Stimulated activated naive CD8-positive, alpha-beta T cell treated with anti-CD3 and anti-CD28 coated beads, Interleukin-15, Interleukin-2, amounts not matched to agents 100 ng/mL and 50 ng/mL, for 24 hours (primary cell): ENCODE results near the gene ARMH3.
A peak's percentile ranks its signal among the peaks of the same experiment; 100 is the strongest.

Source experiments
- H3K27ac Mint-ChIP-seq: one replicate; pipeline ENCODE4 v1.8.0; 2021; ENCODE audit warnings: mild to moderate bottlenecking, mixed read lengths
- H3K27me3 Mint-ChIP-seq: one replicate; pipeline ENCODE4 v1.8.0; 2021; ENCODE audit warnings: mixed read lengths
- H3K36me3 Mint-ChIP-seq: one replicate; pipeline ENCODE4 v1.8.0; 2021; ENCODE audit warnings: low read depth, mixed read lengths
- H3K4me1 Mint-ChIP-seq: one replicate; pipeline ENCODE4 v1.8.0; 2021; ENCODE audit warnings: low read depth, mixed read lengths
- H3K4me3 Mint-ChIP-seq: one replicate; pipeline ENCODE4 v1.8.0; 2021; ENCODE audit warnings: mild to moderate bottlenecking, mixed read lengths
- H3K9me3 Mint-ChIP-seq: one replicate; pipeline ENCODE4 v1.8.0; 2021; ENCODE audit warnings: mixed read lengths

The ARMH3 gene

DNA sequence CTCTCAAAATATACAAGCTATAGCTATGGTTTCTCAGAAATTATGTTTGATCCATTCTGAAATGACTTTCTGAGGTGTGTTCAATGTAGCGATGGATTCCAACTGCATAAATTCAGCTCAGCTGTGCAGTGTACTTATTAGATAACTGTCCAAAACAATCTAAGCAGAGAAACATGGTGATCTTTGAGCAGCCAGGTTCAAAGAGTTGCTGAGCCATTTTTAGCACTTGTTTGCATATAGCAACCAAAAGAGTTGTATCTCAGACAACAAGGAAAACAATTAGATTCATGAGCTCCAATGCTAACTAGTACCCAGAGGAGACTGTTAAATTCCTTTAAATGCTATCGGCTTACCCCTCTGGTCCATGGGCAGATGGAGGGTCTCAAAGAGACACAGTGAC is 196.4 kb downstream of the ARMH3 start:
- no peaks in the 10 kb centered on the region for H3K27me3 Mint-ChIP-seq
- H3K4me1 Mint-ChIP-seq: no peaks in the 10 kb centered on the region
- no peak overlapping the region for H3K4me3 Mint-ChIP-seq
- peaks cover 6% of the 10 kb centered on the region for H3K9me3 Mint-ChIP-seq
- no peak overlapping the region for H3K27ac Mint-ChIP-seq
- peaks cover 31% of the 10 kb centered on the region for H3K36me3 Mint-ChIP-seq

DNA sequence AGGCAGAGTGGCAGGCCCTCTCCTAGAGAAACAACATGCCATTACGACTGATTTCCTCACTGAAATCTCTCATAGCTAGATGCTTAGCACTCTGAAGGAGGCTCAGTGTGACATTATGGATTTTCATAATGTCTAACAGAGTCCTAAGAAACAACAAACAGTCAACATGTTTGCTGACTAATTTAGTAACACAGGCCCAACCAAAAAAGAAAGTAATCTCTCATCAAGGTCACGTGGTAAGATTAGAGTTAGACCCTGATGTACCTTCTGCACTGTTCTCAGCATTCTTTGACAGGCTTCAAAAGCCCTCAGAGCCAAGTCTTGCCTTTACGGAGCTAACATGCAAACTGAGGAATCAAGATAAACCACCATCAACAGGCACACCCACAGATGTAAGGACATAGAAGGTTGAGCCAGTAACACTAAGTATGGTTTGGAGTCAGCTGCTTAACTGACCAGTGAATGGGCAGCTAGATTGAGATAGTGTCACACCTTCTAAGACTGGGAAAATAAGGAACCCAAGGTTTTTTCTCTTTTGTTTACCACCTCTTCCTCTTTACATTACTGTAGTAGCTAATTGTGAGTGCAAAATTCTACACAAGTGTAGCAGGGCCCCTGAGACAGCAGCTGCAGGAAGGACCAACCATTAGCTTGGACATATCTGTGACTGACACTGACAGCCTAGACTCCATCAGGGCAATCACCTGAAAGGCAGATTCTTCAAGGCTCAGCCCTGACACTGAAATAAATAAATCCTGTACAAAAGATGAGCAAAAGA is 197.1 kb downstream of the ARMH3 start:
- no peak overlapping the region for H3K27ac Mint-ChIP-seq
- H3K4me1 Mint-ChIP-seq: no peaks in the 10 kb centered on the region
- peaks cover 6% of the 10 kb centered on the region for H3K9me3 Mint-ChIP-seq
- no peaks in the 10 kb centered on the region for H3K27me3 Mint-ChIP-seq
- H3K36me3 Mint-ChIP-seq: peaks cover 25% of the 10 kb centered on the region
- H3K4me3 Mint-ChIP-seq: no peak overlapping the region

GRCh38 chr10:101857802-101858476 is 198.0 kb downstream of the ARMH3 start:
- H3K9me3 Mint-ChIP-seq: peaks cover 6% of the 10 kb centered on the region
- H3K4me1 Mint-ChIP-seq: no peaks in the 10 kb centered on the region
- H3K27ac Mint-ChIP-seq: no peak overlapping the region
- peaks cover 24% of the 10 kb centered on the region for H3K36me3 Mint-ChIP-seq
- H3K4me3 Mint-ChIP-seq: no peak overlapping the region
- H3K27me3 Mint-ChIP-seq: no peaks in the 10 kb centered on the region

GRCh38 chr10:101856626-101857025 is 199.3 kb downstream of the ARMH3 start:
- Mint-ChIP-seq H3K9me3 (peaks cover 6% of the 10 kb centered on the region), H3K4me3 (no peak overlapping the region), H3K36me3 (peaks cover 17% of the 10 kb centered on the region), H3K4me1 (no peaks in the 10 kb centered on the region), H3K27me3 (no peaks in the 10 kb centered on the region), H3K27ac (no peak overlapping the region)

GRCh38 chr10:101851411-101852116 is 204.4 kb downstream of the ARMH3 start:
- no peaks in the 10 kb centered on the region for H3K27me3 Mint-ChIP-seq
- no peaks in the 10 kb centered on the region for H3K9me3 Mint-ChIP-seq
- H3K4me1 Mint-ChIP-seq: no peaks in the 10 kb centered on the region
- H3K4me3 Mint-ChIP-seq: no peak overlapping the region
- no peak overlapping the region for H3K27ac Mint-ChIP-seq
- peaks cover 7% of the 10 kb centered on the region for H3K36me3 Mint-ChIP-seq

DNA sequence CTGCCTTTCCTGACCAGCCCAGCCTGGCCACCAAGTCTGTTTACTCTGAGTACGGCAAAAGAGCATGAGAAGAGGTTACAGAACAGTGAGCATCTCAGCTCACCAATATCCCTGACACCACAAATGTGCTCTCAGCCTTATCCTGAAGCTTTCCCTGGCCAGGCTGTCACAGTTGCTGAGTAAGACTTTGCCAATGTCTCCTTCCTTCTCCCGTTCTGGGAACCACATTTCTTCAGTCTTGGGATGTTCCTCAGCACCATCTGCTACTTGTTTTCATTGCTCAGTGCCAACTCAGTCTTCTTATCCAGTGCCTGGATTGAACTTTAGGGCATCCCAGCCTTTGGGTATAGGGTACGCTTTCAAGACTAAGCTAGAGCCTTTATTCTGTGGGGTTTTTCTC is 205.2 kb downstream of the ARMH3 start:
- Mint-ChIP-seq H3K4me1 (no peaks in the 10 kb centered on the region), H3K36me3 (peaks cover 7% of the 10 kb centered on the region), H3K27me3 (no peaks in the 10 kb centered on the region), H3K4me3 (no peak overlapping the region), H3K9me3 (no peaks in the 10 kb centered on the region), H3K27ac (no peak overlapping the region)

DNA sequence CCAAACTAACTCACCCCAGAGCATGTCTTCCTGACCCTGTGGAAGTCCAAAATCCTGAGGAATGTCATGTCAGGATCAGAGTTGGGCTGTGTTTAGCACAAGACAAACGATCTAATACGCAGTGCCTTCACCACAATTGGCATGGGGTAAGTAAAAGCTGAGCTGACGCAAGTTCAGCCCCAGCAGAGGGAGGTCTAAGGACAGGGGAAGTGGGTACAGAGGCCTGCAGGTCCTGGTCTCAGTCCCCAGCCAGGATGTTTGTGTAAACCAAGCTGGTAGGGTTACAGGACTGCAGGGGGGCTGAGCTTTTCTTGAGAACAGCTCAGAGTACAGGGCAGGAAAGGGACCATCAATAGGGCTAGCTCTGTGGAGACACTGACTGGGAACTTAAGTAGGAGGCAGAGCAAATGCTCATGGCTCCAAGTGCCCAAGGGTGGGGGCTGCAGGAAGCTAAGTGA is 207.1 kb downstream of the ARMH3 start:
- Mint-ChIP-seq H3K36me3 (peaks cover 7% of the 10 kb centered on the region), H3K4me1 (peaks cover 6% of the 10 kb centered on the region), H3K4me3 (no peak overlapping the region), H3K27ac (no peak overlapping the region), H3K9me3 (no peaks in the 10 kb centered on the region), H3K27me3 (peaks cover 5% of the 10 kb centered on the region)

DNA sequence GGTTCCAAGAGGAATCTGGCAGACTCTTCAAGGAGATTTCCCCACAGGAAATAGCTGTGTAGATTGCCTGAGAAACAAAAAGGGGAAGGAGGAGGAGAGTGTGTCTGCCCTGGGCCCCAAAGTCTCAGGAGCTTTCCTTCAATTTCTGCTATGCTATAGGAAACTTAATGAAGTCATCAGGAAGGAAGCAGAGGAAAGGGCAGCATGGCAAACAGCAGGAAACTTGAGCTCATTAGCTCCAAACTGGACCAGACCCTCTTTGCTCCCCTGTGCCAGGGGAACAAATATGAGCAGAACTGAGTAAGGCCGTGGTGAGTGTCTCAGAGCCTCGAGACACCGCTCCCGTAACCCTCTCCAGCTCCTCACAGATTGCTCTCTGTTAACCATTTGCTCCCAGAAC is 207.6 kb downstream of the ARMH3 start:
- Mint-ChIP-seq H3K27ac (no peak overlapping the region), H3K27me3 (peaks cover 5% of the 10 kb centered on the region), H3K9me3 (no peaks in the 10 kb centered on the region), H3K4me3 (no peak overlapping the region), H3K4me1 (peaks cover 9% of the 10 kb centered on the region), H3K36me3 (peaks cover 7% of the 10 kb centered on the region)

GRCh38 chr10:101845893-101846292 is 210.1 kb downstream of the ARMH3 start:
- Mint-ChIP-seq H3K4me3 (no peak overlapping the region), H3K27ac (no peak overlapping the region), H3K9me3 (no peaks in the 10 kb centered on the region), H3K36me3 (peaks cover 3% of the 10 kb centered on the region), H3K4me1 (peaks cover 26% of the 10 kb centered on the region), H3K27me3 (peaks cover 15% of the 10 kb centered on the region)

DNA sequence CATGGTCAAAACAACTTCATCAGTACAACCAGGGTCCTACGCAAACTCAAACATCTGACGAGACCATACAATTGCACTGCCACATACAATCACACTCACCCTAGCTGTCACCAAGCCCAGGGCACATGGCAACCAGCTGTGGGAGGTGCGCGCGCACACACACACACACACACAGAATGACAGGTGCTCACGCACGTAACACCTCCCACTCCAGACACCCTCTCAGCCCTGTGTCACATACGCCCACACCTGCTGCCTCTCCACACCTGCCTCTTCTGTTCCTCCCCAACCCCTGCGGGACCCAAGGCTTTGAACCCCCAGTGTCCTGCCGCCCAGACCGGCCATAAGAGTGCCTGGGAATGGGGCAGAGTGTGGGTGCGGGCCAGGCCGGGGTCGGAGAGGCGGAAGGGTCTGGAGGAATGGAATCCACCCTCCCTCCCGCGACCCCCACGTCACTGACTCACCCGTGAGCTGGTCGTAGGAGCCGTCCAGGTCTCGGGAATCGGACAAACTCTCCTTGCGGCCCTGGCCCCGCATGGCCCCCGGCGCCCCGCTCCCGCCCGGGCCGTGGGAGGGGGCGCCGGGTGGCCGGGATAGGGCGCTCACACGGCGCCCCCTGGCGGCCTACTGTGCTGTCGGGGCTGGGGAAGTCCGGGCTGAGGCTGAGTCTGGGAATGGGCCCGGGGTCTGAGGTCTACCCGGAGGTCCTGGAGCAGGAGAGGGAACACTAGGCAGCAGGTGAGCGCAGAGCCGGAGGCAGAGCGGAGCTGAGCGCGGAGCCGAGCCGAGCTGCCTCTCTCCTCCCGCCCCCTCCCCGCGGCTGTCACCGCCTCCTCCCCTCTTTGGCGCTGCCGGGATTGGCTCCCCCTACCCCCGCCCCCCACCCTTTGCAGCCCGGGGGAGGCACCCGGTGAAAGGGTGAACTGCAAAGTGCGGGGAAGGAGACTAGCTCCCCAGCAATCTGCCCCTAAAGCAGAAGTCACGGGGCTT is 212.6 kb downstream of the ARMH3 start, which contains the start of gene KCNIP2:
TSS of gene KCNIP2 (minus strand) at position 769 of the 990 bp plus-strand sequence. CDS start at position 537, 232 bp downstream.
- Mint-ChIP-seq H3K4me1 (peaks cover 44% of the 10 kb centered on the region), H3K36me3 (no peaks in the 10 kb centered on the region), H3K4me3 (peak within 1 kb of the TSS; percentile 63)

GRCh38 chr10:101841826-101842225 is 214.1 kb downstream of the ARMH3 start:
- Mint-ChIP-seq H3K27ac (no peak overlapping the region), H3K9me3 (no peaks in the 10 kb centered on the region), H3K36me3 (no peaks in the 10 kb centered on the region), H3K27me3 (peaks cover 15% of the 10 kb centered on the region), H3K4me3 (no peak overlapping the region), H3K4me1 (peaks cover 44% of the 10 kb centered on the region)

More for the DNA sequence above, 212.6 kb downstream of the ARMH3 start, which contains the start of gene KCNIP2:
- peaks cover 15% of the 10 kb centered on the region for H3K27me3 Mint-ChIP-seq
- no peaks in the 10 kb centered on the region for H3K9me3 Mint-ChIP-seq
- peak within 1 kb of the TSS; percentile 9 for H3K27ac Mint-ChIP-seq

DNA sequence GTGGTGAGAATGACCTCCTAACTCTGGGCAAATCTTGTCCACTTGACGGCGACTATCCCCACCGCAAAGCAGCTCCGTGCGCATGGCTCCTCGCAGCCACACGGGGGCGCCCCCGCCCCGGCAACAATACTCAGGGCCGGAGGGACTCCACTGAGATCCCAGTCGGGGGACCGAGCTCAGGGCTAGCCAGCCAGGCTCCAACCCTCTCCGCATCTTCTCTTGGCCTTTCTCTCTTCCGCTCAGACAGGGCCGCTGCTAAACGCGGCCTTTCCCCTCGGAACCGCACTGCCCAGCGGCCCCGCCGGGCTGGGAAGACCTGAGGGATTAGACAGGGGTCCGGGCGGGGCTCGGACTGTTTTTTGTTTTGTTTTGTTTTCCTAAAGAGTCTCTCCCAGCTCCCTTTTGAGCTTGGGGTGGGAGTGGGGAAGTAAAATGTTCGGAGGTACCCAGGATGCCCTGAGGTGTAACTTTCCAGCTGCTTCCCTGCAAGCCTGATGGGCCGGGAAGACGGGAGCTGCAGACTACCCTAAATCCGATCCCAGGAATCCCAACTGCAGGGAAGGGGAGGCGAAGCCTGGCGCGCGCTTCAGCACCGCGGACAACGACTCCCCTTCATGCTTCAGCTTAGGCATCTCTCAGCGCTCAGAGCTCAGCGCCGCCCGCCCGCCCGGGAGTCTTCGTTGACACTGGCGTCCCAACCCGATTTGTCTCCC is 215.1 kb downstream of the ARMH3 start:
- no peaks in the 10 kb centered on the region for H3K36me3 Mint-ChIP-seq
- peaks cover 15% of the 10 kb centered on the region for H3K27me3 Mint-ChIP-seq
- H3K9me3 Mint-ChIP-seq: no peaks in the 10 kb centered on the region
- H3K27ac Mint-ChIP-seq: peak overlapping the region; percentile 45
- H3K4me1 Mint-ChIP-seq: peaks cover 46% of the 10 kb centered on the region
- H3K4me3 Mint-ChIP-seq: peak overlapping the region; percentile 75

- H3K4me1 Mint-ChIP-seq: peaks cover 51% of the 10 kb centered on the region
- H3K4me3 Mint-ChIP-seq: peak overlapping the region; percentile 75
- peak overlapping the region; percentile 38 for H3K27ac Mint-ChIP-seq
- H3K36me3 Mint-ChIP-seq: no peaks in the 10 kb centered on the region
- H3K9me3 Mint-ChIP-seq: no peaks in the 10 kb centered on the region
- peaks cover 15% of the 10 kb centered on the region for H3K27me3 Mint-ChIP-seq
Observed at GRCh38 chr10:101840102-101840684, 215.8 kb downstream of the ARMH3 start.
